ENCODE data around the gene ITSN1.

ITSN1 gene

GRCh38 chr21:33820230-33820770 is 178.0 kb downstream of the ITSN1 start:
- DNase-seq (ENCODE audit: low read depth): no peak
- TF ChIP-seq CTCF (IDR thresholded peaks at IDR 0.05; ENCODE audit: control insufficient read depth, extremely low read depth, insufficient read depth): no peak
- no peak overlapping the region for H3K4me3 ChIP-seq (ENCODE audit: low read depth, low read length)

GRCh38 chr21:33820798-33821197 is 178.5 kb downstream of the ITSN1 start:
- TF ChIP-seq CTCF (IDR thresholded peaks at IDR 0.05; ENCODE audit: control insufficient read depth, extremely low read depth, insufficient read depth): no peak
- no peak overlapping the region for H3K4me3 ChIP-seq (ENCODE audit: low read depth, low read length)
- DNase-seq (ENCODE audit: low read depth): no peak

- no peak overlapping the region for H3K4me3 ChIP-seq (ENCODE audit: low read depth, low read length)
- TF ChIP-seq CTCF (IDR thresholded peaks at IDR 0.05; ENCODE audit: control insufficient read depth, extremely low read depth, insufficient read depth): no peak
- no peak for DNase-seq (ENCODE audit: low read depth)
These were observed 179.4 kb downstream of the ITSN1 start for GRCh38 chr21:33821503-33822322.

GRCh38 chr21:33824156-33824941 is 182.0 kb downstream of the ITSN1 start:
- H3K4me3 ChIP-seq (ENCODE audit: low read depth, low read length): no peak overlapping the region
- no peak for TF ChIP-seq CTCF (IDR thresholded peaks at IDR 0.05; ENCODE audit: control insufficient read depth, extremely low read depth, insufficient read depth)
- no peak for DNase-seq (ENCODE audit: low read depth)

- no peak overlapping the region for H3K4me3 ChIP-seq (ENCODE audit: low read depth, low read length)
- TF ChIP-seq CTCF (IDR thresholded peaks at IDR 0.05; ENCODE audit: control insufficient read depth, extremely low read depth, insufficient read depth): no peak
- no peak for DNase-seq (ENCODE audit: low read depth)
These were observed 183.1 kb downstream of the ITSN1 start for GRCh38 chr21:33825419-33825818.

GRCh38 chr21:33825915-33826314 is 183.6 kb downstream of the ITSN1 start:
- no peak for DNase-seq (ENCODE audit: low read depth)
- TF ChIP-seq CTCF (IDR thresholded peaks at IDR 0.05; ENCODE audit: control insufficient read depth, extremely low read depth, insufficient read depth): no peak
- no peak overlapping the region for H3K4me3 ChIP-seq (ENCODE audit: low read depth, low read length)

Measured in LNCaP clone FGC (cell line).